ENCODE data around the gene TH.
"Not testable (repeated sequence)": the region's sequence is repeated elsewhere in the genome, so short reads cannot be mapped to it uniquely, and the experiment has no call there.

The TH gene

GRCh38 chr11:2129699-2130366 lies 41.8 kb downstream of the TH start:
- DNase-seq (ENCODE audit: low spot score): no peak

- DNase-seq (ENCODE audit: low spot score): no peak
These were observed 42.3 kb downstream of the TH start for GRCh38 chr11:2129308-2129698.

GRCh38 chr11:2128511-2129307 lies 42.9 kb downstream of the TH start:
- no peak for DNase-seq (ENCODE audit: low spot score)

- no peak for DNase-seq (ENCODE audit: low spot score)
These were observed 43.5 kb downstream of the TH start for GRCh38 chr11:2128130-2128510.

- DNase-seq (ENCODE audit: low spot score): no peak
These were observed 44.0 kb downstream of the TH start for GRCh38 chr11:2127482-2128129.

GRCh38 chr11:2126520-2127085 lies 45.0 kb downstream of the TH start:
- no peak for DNase-seq (ENCODE audit: low spot score)

GRCh38 chr11:2124736-2125484 lies 46.7 kb downstream of the TH start:
- not testable (repeated sequence) for DNase-seq (ENCODE audit: low spot score)

- no peak for DNase-seq (ENCODE audit: low spot score)
These were observed 48.0 kb downstream of the TH start for GRCh38 chr11:2123628-2123960.

- DNase-seq (ENCODE audit: low spot score): no peak
These were observed 48.5 kb downstream of the TH start for GRCh38 chr11:2122907-2123627.

GRCh38 chr11:2122222-2122906 lies 49.3 kb downstream of the TH start:
- DNase-seq (ENCODE audit: low spot score): no peak

- DNase-seq (ENCODE audit: low spot score): no peak
These were observed 50.1 kb downstream of the TH start for GRCh38 chr11:2121227-2122130.

GRCh38 chr11:2120359-2121100 lies 51.1 kb downstream of the TH start:
- no peak for DNase-seq (ENCODE audit: low spot score)

GRCh38 chr11:2118677-2119076 lies 52.9 kb downstream of the TH start:
- DNase-seq (ENCODE audit: low spot score): no peak

GRCh38 chr11:2116680-2117079 lies 54.9 kb downstream of the TH start:
- DNase-seq (ENCODE audit: low spot score): no peak

GRCh38 chr11:2115308-2115707 lies 56.3 kb downstream of the TH start:
- DNase-seq (ENCODE audit: low spot score): no peak

- DNase-seq (ENCODE audit: low spot score): no peak
These were observed 57.0 kb downstream of the TH start for GRCh38 chr11:2114430-2115241.
